WTC11 (cell line): Measurements from ENCODE around the gene THOC5.

Source experiments
- CREB1 ChIP-seq: sonication (generic); formaldehyde crosslinking; IDR thresholded peaks from 2 replicates; pipeline ENCODE4 v1.8.0; 2023; ENCODE audit warnings: mild to moderate bottlenecking, missing genetic modification reagents
- CTCF ChIP-seq: fragments of 200-600 bp; IDR thresholded peaks from 2 replicates; pipeline ENCODE4 v1.8.0; 2022; ENCODE audit warnings: antibody characterized with exemption
- ETV6 ChIP-seq: sonication (generic); formaldehyde crosslinking; IDR thresholded peaks from 2 replicates; pipeline ENCODE4 v1.8.1; 2022; ENCODE audit warnings: mild to moderate bottlenecking, missing genetic modification reagents
- MAX ChIP-seq: sonication (generic); formaldehyde crosslinking; IDR thresholded peaks from 2 replicates; pipeline ENCODE4 v1.8.0; 2022; ENCODE audit warnings: mild to moderate bottlenecking, missing genetic modification reagents
- NR2C2 ChIP-seq: sonication (generic); formaldehyde crosslinking; IDR thresholded peaks from 2 replicates; pipeline ENCODE4 v1.8.0; 2022; ENCODE audit warnings: mild to moderate bottlenecking, missing genetic modification reagents
- SOX15 ChIP-seq: fragments of 250-450 bp; sonication (Bioruptor Pico); IDR thresholded peaks from 2 replicates; pipeline ENCODE4 v1.9.0; 2021; ENCODE audit warnings: mild to moderate bottlenecking

- no peak for TF ChIP-seq CTCF
- no peak for TF ChIP-seq NR2C2 (CRISPR knock-in tag)
- no peak for TF ChIP-seq CREB1
- no peak for TF ChIP-seq ETV6 (CRISPR knock-in tag)
- TF ChIP-seq MAX (CRISPR knock-in tag), result no peak
- no peak for TF ChIP-seq SOX15
Measured at GRCh38 chr22:29487426-29487986, 66.1 kb downstream of the THOC5 start.
